ENCODE data around the gene TBXT. TPM values are rescaled to one million over a fixed set of nuclear protein-coding genes. Genes with fewer than 3 reads are reported as not detected.

The TBXT gene
- total RNA-seq, 1 donor from 2014 or later: not detected

- FAIRE-seq (no peak), DNase-seq (ENCODE audit: low read depth) (no peak)
- Histone ChIP-seq H3K36me3 (ENCODE audit: control insufficient read depth, insufficient read depth, low read length) (no peaks in the 10 kb centered on the region), H3K27me3 (ENCODE audit: control insufficient read depth, insufficient read depth, low read length) (no peaks in the 10 kb centered on the region), H3K4me3 (ENCODE audit: low read depth, low read length) (no peak overlapping the region)
- TF ChIP-seq CTCF (IDR thresholded peaks at IDR 0.05; ENCODE audit: insufficient read depth, low read length, severe bottlenecking): no peak
Observed at GRCh38 chr6:166203641-166204222, 36.1 kb upstream of the TBXT start.

GRCh38 chr6:166203003-166203640 lies 35.5 kb upstream of the TBXT start:
- DNase-seq (ENCODE audit: low read depth): no peak
- Histone ChIP-seq H3K36me3 (ENCODE audit: control insufficient read depth, insufficient read depth, low read length) (no peaks in the 10 kb centered on the region), H3K4me3 (ENCODE audit: low read depth, low read length) (no peak overlapping the region), H3K27me3 (ENCODE audit: control insufficient read depth, insufficient read depth, low read length) (no peaks in the 10 kb centered on the region)
- FAIRE-seq: no peak
- no peak for TF ChIP-seq CTCF (IDR thresholded peaks at IDR 0.05; ENCODE audit: insufficient read depth, low read length, severe bottlenecking)

- no peak for TF ChIP-seq CTCF (IDR thresholded peaks at IDR 0.05; ENCODE audit: insufficient read depth, low read length, severe bottlenecking)
- Histone ChIP-seq H3K4me3 (ENCODE audit: low read depth, low read length) (no peak overlapping the region), H3K36me3 (ENCODE audit: control insufficient read depth, insufficient read depth, low read length) (no peaks in the 10 kb centered on the region), H3K27me3 (ENCODE audit: control insufficient read depth, insufficient read depth, low read length) (no peaks in the 10 kb centered on the region)
- DNase-seq (ENCODE audit: low read depth) (no peak), FAIRE-seq (no peak)
Observed at GRCh38 chr6:166202321-166202733, 34.7 kb upstream of the TBXT start.

GRCh38 chr6:166201878-166202277 lies 34.2 kb upstream of the TBXT start:
- no peaks in the 10 kb centered on the region for H3K36me3 ChIP-seq (ENCODE audit: control insufficient read depth, insufficient read depth, low read length)
- no peak for TF ChIP-seq CTCF (IDR thresholded peaks at IDR 0.05; ENCODE audit: insufficient read depth, low read length, severe bottlenecking)
- FAIRE-seq (no peak), DNase-seq (ENCODE audit: low read depth) (no peak)
- no peaks in the 10 kb centered on the region for H3K27me3 ChIP-seq (ENCODE audit: control insufficient read depth, insufficient read depth, low read length)
- H3K4me3 ChIP-seq (ENCODE audit: low read depth, low read length): no peak overlapping the region

- no peak for TF ChIP-seq CTCF (IDR thresholded peaks at IDR 0.05; ENCODE audit: insufficient read depth, low read length, severe bottlenecking)
- DNase-seq (ENCODE audit: low read depth) (no peak), FAIRE-seq (no peak)
- Histone ChIP-seq H3K27me3 (ENCODE audit: control insufficient read depth, insufficient read depth, low read length) (no peaks in the 10 kb centered on the region), H3K4me3 (ENCODE audit: low read depth, low read length) (no peak overlapping the region), H3K36me3 (ENCODE audit: control insufficient read depth, insufficient read depth, low read length) (no peaks in the 10 kb centered on the region)
Observed at GRCh38 chr6:166197361-166197760, 29.7 kb upstream of the TBXT start.

- no peak for TF ChIP-seq CTCF (IDR thresholded peaks at IDR 0.05; ENCODE audit: insufficient read depth, low read length, severe bottlenecking)
- Histone ChIP-seq H3K36me3 (ENCODE audit: control insufficient read depth, insufficient read depth, low read length) (no peaks in the 10 kb centered on the region), H3K27me3 (ENCODE audit: control insufficient read depth, insufficient read depth, low read length) (no peaks in the 10 kb centered on the region), H3K4me3 (ENCODE audit: low read depth, low read length) (no peak overlapping the region)
- DNase-seq (ENCODE audit: low read depth): no peak
- no peak for FAIRE-seq
Observed at GRCh38 chr6:166195860-166196238, 28.2 kb upstream of the TBXT start.

Measured in bronchial epithelial cell (primary cell).